HG03457 (cell line): ENCODE measurements around the gene SNED1.
"Not testable (repeated sequence)": the region's sequence is repeated elsewhere in the genome, so short reads cannot be mapped to it uniquely, and the experiment has no call there.

Experiments used
- ATAC-seq: cut with Tn5 transposase; IDR thresholded peaks from one replicate; pipeline ENCODE4 v1.9.1; 2021; ENCODE audit warnings: moderate number of reproducible peaks; ENCODE audit not compliant: unreplicated experiment

Gene SNED1

GRCh38 chr2:240972201-240972600 is 26.2 kb upstream of the SNED1 start:
- ATAC-seq, result no peak

- no peak for ATAC-seq
Observed at GRCh38 chr2:240972636-240973521, 25.5 kb upstream of the SNED1 start.

- ATAC-seq, result no peak
Observed at GRCh38 chr2:240974771-240975572, 23.4 kb upstream of the SNED1 start.

- ATAC-seq, result not testable (repeated sequence)
Observed at GRCh38 chr2:240975903-240976302, 22.5 kb upstream of the SNED1 start.

- no peak for ATAC-seq
Observed at GRCh38 chr2:240981280-240981679, 17.1 kb upstream of the SNED1 start.

GRCh38 chr2:240981871-240982800 is 16.3 kb upstream of the SNED1 start:
- no peak for ATAC-seq

GRCh38 chr2:240982821-240983281 is 15.6 kb upstream of the SNED1 start:
- ATAC-seq, result no peak

GRCh38 chr2:240983361-240983995 is 14.9 kb upstream of the SNED1 start:
- ATAC-seq, result no peak

- ATAC-seq, result no peak
Observed at GRCh38 chr2:240983996-240984498, 14.4 kb upstream of the SNED1 start.

- no peak for ATAC-seq
Observed at GRCh38 chr2:240985881-240986786, 12.3 kb upstream of the SNED1 start.

- ATAC-seq, result no peak
Observed at GRCh38 chr2:240986787-240987411, 11.5 kb upstream of the SNED1 start.

GRCh38 chr2:240987588-240987987 is 10.8 kb upstream of the SNED1 start:
- no peak for ATAC-seq

GRCh38 chr2:240988146-240988545 is 10.3 kb upstream of the SNED1 start:
- ATAC-seq, result no peak

GRCh38 chr2:240988571-240989271 is 9.7 kb upstream of the SNED1 start:
- no peak for ATAC-seq

- ATAC-seq, result no peak
Observed at GRCh38 chr2:240989451-240990265, 8.8 kb upstream of the SNED1 start.

- ATAC-seq, result no peak
Observed at GRCh38 chr2:240990266-240990529, 8.2 kb upstream of the SNED1 start.

GRCh38 chr2:240990726-240991377 is 7.6 kb upstream of the SNED1 start:
- ATAC-seq, result no peak
